ENCODE data around the gene RPL35A. TPM values are rescaled to one million over a fixed set of nuclear protein-coding genes. Genes with fewer than 3 reads are reported as not detected.

Gene RPL35A
- total RNA-seq, 1 experiment from 2014 or later: 1,880 TPM

GRCh38 chr3:197996855-197997254 is 46.9 kb downstream of the RPL35A start:
- DNase-seq: no peak
- Histone ChIP-seq H3K9me3 (ENCODE audit: insufficient read depth, low read depth) (no peaks in the 10 kb centered on the region), H2AFZ (no peak overlapping the region), H3K9me2 (ENCODE audit: insufficient read depth) (no peaks in the 10 kb centered on the region), H3K79me2 (ENCODE audit: low read depth) (no peaks in the 10 kb centered on the region), H3F3A (ENCODE audit: insufficient read depth, low read depth) (no peaks in the 10 kb centered on the region; the same call in 1 of the 2 replicates), H3K27me3 (ENCODE audit: insufficient read depth, low read depth) (no peaks in the 10 kb centered on the region), H3K4me3 (no peak overlapping the region), H3K4me2 (no peak overlapping the region), H3K4me1 (replicated peaks; ENCODE audit: insufficient read depth) (no peaks in the 10 kb centered on the region), H4K20me1 (ENCODE audit: insufficient read depth) (no peaks in the 10 kb centered on the region; the same call in 1 of the 2 replicates), H3K36me3 (ENCODE audit: low read depth) (peaks cover 4% of the 10 kb centered on the region; the same call in 1 of the 2 replicates), H3K27ac (no peak overlapping the region)
- ChIA-PET POLR2A (ENCODE audit: unreplicated experiment) (interaction anchor here (0.6 kb wide), 1 partner anchor 23 kb away, joined by 26 read pairs; no protein-coding TSS in a partner anchor), CTCF (interaction anchor here (0.6 kb wide), 1 partner anchor 75 kb away, joined by 5 read pairs; no protein-coding TSS in a partner anchor)
- TF ChIP-seq EZH2 (IDR thresholded peaks at IDR 0.05; ENCODE audit: low read depth) (no peak), CTCF (conservative IDR thresholded peaks at IDR 0.05) (no peak)
- intact Hi-C loops (cut with micrococcal nuclease; ENCODE audit: unreplicated experiment): no loop called here
- no TSS peak for BruUV-seq (replicated peaks)

GRCh38 chr3:197997936-197998335 is 47.9 kb downstream of the RPL35A start:
- DNase-seq: no peak
- ChIA-PET CTCF (no interaction called here), POLR2A (ENCODE audit: unreplicated experiment) (no interaction called here)

More at GRCh38 chr3:197997936-197998335, 47.9 kb downstream of the RPL35A start:
- Histone ChIP-seq H3K27ac (no peak overlapping the region), H3K27me3 (ENCODE audit: insufficient read depth, low read depth) (no peaks in the 10 kb centered on the region), H3K4me1 (replicated peaks; ENCODE audit: insufficient read depth) (no peaks in the 10 kb centered on the region), H3F3A (ENCODE audit: insufficient read depth, low read depth) (no peaks in the 10 kb centered on the region; the same call in 1 of the 2 replicates), H3K9me2 (ENCODE audit: insufficient read depth) (no peaks in the 10 kb centered on the region), H3K4me3 (no peak overlapping the region), H3K9me3 (ENCODE audit: insufficient read depth, low read depth) (no peaks in the 10 kb centered on the region), H3K36me3 (ENCODE audit: low read depth) (no peaks in the 10 kb centered on the region), H3K79me2 (ENCODE audit: low read depth) (no peaks in the 10 kb centered on the region), H4K20me1 (ENCODE audit: insufficient read depth) (no peaks in the 10 kb centered on the region), H3K4me2 (no peak overlapping the region), H2AFZ (no peak overlapping the region)
- TF ChIP-seq EZH2 (IDR thresholded peaks at IDR 0.05; ENCODE audit: low read depth): no peak
- TF ChIP-seq CTCF (conservative IDR thresholded peaks at IDR 0.05): no peak
- intact Hi-C loops (cut with micrococcal nuclease; ENCODE audit: unreplicated experiment): no loop called here
- no TSS peak for BruUV-seq (replicated peaks)

Other genes with a start within 250 kb of the RPL35A start
- gene RUBCN, start 213.3 kb upstream of the RPL35A start, total RNA-seq (2021): 34.2 and 41.1 TPM in 2 replicates
- gene FYTTD1, start 200.3 kb upstream of the RPL35A start, total RNA-seq (2021): 75.4 and 78.3 TPM in 2 replicates
- gene LRCH3, start 158.9 kb upstream of the RPL35A start, total RNA-seq (2021): 51.9 and 71.5 TPM in 2 replicates
- 19.8 and 21.1 TPM in 2 replicates for gene LMLN, start 10.0 kb downstream of the RPL35A start, total RNA-seq (2021)